ENCODE results near the gene MANBA. TPM values are rescaled to one million over a fixed set of nuclear protein-coding genes. Genes with fewer than 3 reads are reported as not detected.

The MANBA gene
- total and polyA plus RNA-seq, 2 of the 4 experiments (the other 2 are of a cell fraction) = 11.5 to 17.2 TPM

GRCh38 chr4:102633100-102633499, 127.7 kb downstream of the MANBA start:
- H4K5ac ChIP-seq (ENCODE audit: low read depth, low read length) = no peak overlapping the region
- CTCF ChIA-PET = interaction anchor here (1.9 kb wide), 1 partner anchor 12 kb away, joined by 5 read pairs; no protein-coding TSS in a partner anchor
- 94% methylated on average over 3 of the region's 6 CpGs; no CpG with 5 or more reads in 1 of the 2 experiments for WGBS, 2 experiments (ENCODE audit: extremely low coverage in 2 of 2, insufficient read length in 1 of 2)
- no peak overlapping the region for H2AK9ac ChIP-seq (replicated peaks; ENCODE audit: low read depth, low read length, poor library complexity)
- H2BK20ac ChIP-seq (ENCODE audit: low read depth, low read length) = no peak overlapping the region
- H4K20me1 ChIP-seq (ENCODE audit: insufficient read depth, low read length) = no peaks in the 10 kb centered on the region
- BruUV-seq (replicated peaks) = no TSS peak
- H3K23ac ChIP-seq (ENCODE audit: low read depth, low read length) = no peak overlapping the region
- dilution Hi-C loops (cut with HindIII; ENCODE audit: low sequenced_read_pairs, unreplicated experiment) = no loop called here
- H3K36me3 ChIP-seq (ENCODE audit: control insufficient read depth, insufficient read depth, low read length) = peaks cover 31% of the 10 kb centered on the region
- in situ Hi-C loops (cut with MboI; ENCODE audit: low sequenced_read_pairs) = no loop called here
- H3K4ac ChIP-seq (ENCODE audit: low read depth, low read length) = no peak overlapping the region
- TF ChIP-seq RAD21 (IDR thresholded peaks at IDR 0.05; ENCODE audit: low read length) = no peak
- TF ChIP-seq NFE2L2 (IDR thresholded peaks at IDR 0.05; ENCODE audit: low read depth, low read length) = no peak
- no peak for TF ChIP-seq MAFK (IDR thresholded peaks at IDR 0.05; ENCODE audit: low read depth, low read length)
- TF ChIP-seq FOS (IDR thresholded peaks at IDR 0.05; ENCODE audit: low read depth, low read length) = no peak
- no peak for TF ChIP-seq CHD1 (IDR thresholded peaks at IDR 0.05; ENCODE audit: low read depth, low read length)
- TF ChIP-seq MXI1 (IDR thresholded peaks at IDR 0.05; ENCODE audit: borderline replicate concordance, low read depth, low read length) = no peak
- TF ChIP-seq CEBPB (IDR thresholded peaks at IDR 0.05; ENCODE audit: low read depth, low read length) = no peak
- TF ChIP-seq, protein P1, sequence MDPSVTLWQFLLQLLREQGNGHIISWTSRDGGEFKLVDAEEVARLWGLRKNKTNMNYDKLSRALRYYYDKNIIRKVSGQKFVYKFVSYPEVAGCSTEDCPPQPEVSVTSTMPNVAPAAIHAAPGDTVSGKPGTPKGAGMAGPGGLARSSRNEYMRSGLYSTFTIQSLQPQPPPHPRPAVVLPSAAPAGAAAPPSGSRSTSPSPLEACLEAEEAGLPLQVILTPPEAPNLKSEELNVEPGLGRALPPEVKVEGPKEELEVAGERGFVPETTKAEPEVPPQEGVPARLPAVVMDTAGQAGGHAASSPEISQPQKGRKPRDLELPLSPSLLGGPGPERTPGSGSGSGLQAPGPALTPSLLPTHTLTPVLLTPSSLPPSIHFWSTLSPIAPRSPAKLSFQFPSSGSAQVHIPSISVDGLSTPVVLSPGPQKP (IDR thresholded peaks at IDR 0.05; ENCODE audit: borderline replicate concordance, low read depth, low read length) = no peak
- TF ChIP-seq SMC3 (IDR thresholded peaks at IDR 0.05; ENCODE audit: low read depth, low read length) = no peak
- no peak for TF ChIP-seq POLR2A (IDR thresholded peaks at IDR 0.05; ENCODE audit: low read depth, low read length)
- TF ChIP-seq BHLHE40 (IDR thresholded peaks at IDR 0.05; ENCODE audit: low read depth, low read length) = no peak
- no peak for TF ChIP-seq RCOR1 (IDR thresholded peaks at IDR 0.05; ENCODE audit: insufficient replicate concordance, low read length)
- TF ChIP-seq CTCF (conservative IDR thresholded peaks at IDR 0.05; ENCODE audit: low read depth, low read length) = no peak
- no peak for TF ChIP-seq MAZ (IDR thresholded peaks at IDR 0.05; ENCODE audit: borderline replicate concordance, low read depth, low read length)
- no peak for TF ChIP-seq RFX5 (IDR thresholded peaks at IDR 0.05; ENCODE audit: low read depth, low read length)
- TF ChIP-seq USF2 (IDR thresholded peaks at IDR 0.05; ENCODE audit: low read depth, low read length) = no peak
- no peak overlapping the region for H3K56ac ChIP-seq (ENCODE audit: extremely low read depth, insufficient read depth, low read length)
- no peak overlapping the region for H2BK120ac ChIP-seq (ENCODE audit: low read depth, low read length)
- POLR2A ChIA-PET (ENCODE audit: unreplicated experiment) = no interaction called here
- H3K27me3 ChIP-seq (ENCODE audit: control insufficient read depth, insufficient read depth, low read length) = no peaks in the 10 kb centered on the region
- H3K4me1 ChIP-seq (ENCODE audit: control insufficient read depth, insufficient read depth, low read length) = peaks cover 2% of the 10 kb centered on the region; the same call in 1 of the 2 replicates
- H3K18ac ChIP-seq (ENCODE audit: low read depth, low read length) = no peak overlapping the region
- H3K9ac ChIP-seq (ENCODE audit: low read depth, low read length) = no peak overlapping the region
- H3K14ac ChIP-seq (replicated peaks; ENCODE audit: low read depth, low read length) = no peak overlapping the region
- H3K27ac ChIP-seq (ENCODE audit: insufficient read depth, low read length) = no peak overlapping the region
- H2BK5ac ChIP-seq (ENCODE audit: low read depth, low read length, poor library complexity, severe bottlenecking) = no peak overlapping the region
- 0 out of 4 replicates have a peak, but pooled peaks cover 0 to 4% of the 10 kb centered on the region in 2 experiments for H3K79me1 ChIP-seq (ENCODE audit: low read depth in 1 of 2, low read length in 2 of 2)
- no peaks in the 10 kb centered on the region for H3K9me3 ChIP-seq (ENCODE audit: control insufficient read depth, insufficient read depth, low read length)
- H4K8ac ChIP-seq (ENCODE audit: low read depth in 2 of 2, low read length in 2 of 2) = no peak overlapping the region
- H3K9me1 ChIP-seq (ENCODE audit: insufficient read depth, low read length) = peaks cover 3% of the 10 kb centered on the region; the same call in 1 of the 2 replicates
- H4K91ac ChIP-seq (ENCODE audit: insufficient read depth, low read depth, low read length) = no peak overlapping the region
- H3K4me2 ChIP-seq (ENCODE audit: low read depth, low read length) = no peak overlapping the region
- ATAC-seq (ENCODE audit: low read depth) (no peak), DNase-seq (no peak)
- H3K4me3 ChIP-seq (ENCODE audit: insufficient read depth, low read depth, low read length) = no peak overlapping the region
- H2AK5ac ChIP-seq (ENCODE audit: low read depth, low read length) = no peak overlapping the region
- no peak overlapping the region for H2BK15ac ChIP-seq (ENCODE audit: low read depth, low read length)
- H2AFZ ChIP-seq (replicated peaks; ENCODE audit: low read length, poor library complexity) = no peak overlapping the region
- intact Hi-C loops (cut with micrococcal nuclease) = no loop called here
